Endothelial cell (in vitro differentiated cells): ENCODE measurements around the gene DCK. TPM values are rescaled to one million over a fixed set of nuclear protein-coding genes. Genes with fewer than 3 reads are reported as not detected.

Experiments used
- DNase-seq: peaks from one replicate; pipeline ENCODE4 v3.0.0; 2021; ENCODE audit warnings: low spot score
- H3K27ac Mint-ChIP-seq: one replicate; pipeline ENCODE4 v1.8.0; 2021; ENCODE audit warnings: mixed read lengths, inconsistent platforms; ENCODE audit not compliant: unreplicated experiment
- H3K27me3 Mint-ChIP-seq: one replicate; pipeline ENCODE4 v1.8.0; 2021; ENCODE audit warnings: mild to moderate bottlenecking, moderate library complexity, mixed read lengths, inconsistent platforms; ENCODE audit not compliant: unreplicated experiment
- H3K36me3 Mint-ChIP-seq: one replicate; pipeline ENCODE4 v1.8.0; 2021; ENCODE audit warnings: mild to moderate bottlenecking, low read depth, mixed read lengths, inconsistent platforms; ENCODE audit not compliant: unreplicated experiment
- H3K4me1 Mint-ChIP-seq: one replicate; pipeline ENCODE4 v1.8.0; 2021; ENCODE audit warnings: mild to moderate bottlenecking, mixed read lengths, inconsistent platforms; ENCODE audit not compliant: unreplicated experiment
- H3K4me3 Mint-ChIP-seq: one replicate; pipeline ENCODE4 v1.8.0; 2021; ENCODE audit warnings: mild to moderate bottlenecking, mixed read lengths, inconsistent platforms; ENCODE audit not compliant: unreplicated experiment
- H3K9me3 Mint-ChIP-seq: one replicate; pipeline ENCODE4 v1.8.0; 2021; ENCODE audit warnings: mixed read lengths, inconsistent platforms; ENCODE audit not compliant: unreplicated experiment
- long read RNA-seq: library from polyadenylated mRNA; unstranded; transcript quantifications from one replicate; pipeline ENCODE4 v2.0.0, GENCODE V29; 2020; ENCODE audit not compliant: unreplicated experiment
- total RNA-seq: library from RNA; stranded (reverse); fragmentation: NEBNext Ultra II Directional; extraction: Animal tissue kit (Norgen Biotek cat#: 25700); gene quantifications from one replicate; pipeline ENCODE4 v1.2.1, GENCODE V29; 2021; ENCODE audit not compliant: unreplicated experiment
- TF ChIP-seq, protein P1 (sequence below): fragments of 200-600 bp; sonication (generic); IDR thresholded peaks from one replicate; pipeline ENCODE4 v1.5.0; 2021; ENCODE audit warnings: antibody characterized with exemption; ENCODE audit not compliant: unreplicated experiment

The DCK gene
- total RNA-seq = 17.5 TPM
- long read RNA-seq, transcript DCK-201 (7 exons, 2,716 nt) = major isoform, 15 of 15 reads
- long read RNA-seq, partial matches to known transcripts = 0 of 15 reads
- long read RNA-seq, other reads (novel, unspliced or antisense) = 0 of 15 reads

DNA sequence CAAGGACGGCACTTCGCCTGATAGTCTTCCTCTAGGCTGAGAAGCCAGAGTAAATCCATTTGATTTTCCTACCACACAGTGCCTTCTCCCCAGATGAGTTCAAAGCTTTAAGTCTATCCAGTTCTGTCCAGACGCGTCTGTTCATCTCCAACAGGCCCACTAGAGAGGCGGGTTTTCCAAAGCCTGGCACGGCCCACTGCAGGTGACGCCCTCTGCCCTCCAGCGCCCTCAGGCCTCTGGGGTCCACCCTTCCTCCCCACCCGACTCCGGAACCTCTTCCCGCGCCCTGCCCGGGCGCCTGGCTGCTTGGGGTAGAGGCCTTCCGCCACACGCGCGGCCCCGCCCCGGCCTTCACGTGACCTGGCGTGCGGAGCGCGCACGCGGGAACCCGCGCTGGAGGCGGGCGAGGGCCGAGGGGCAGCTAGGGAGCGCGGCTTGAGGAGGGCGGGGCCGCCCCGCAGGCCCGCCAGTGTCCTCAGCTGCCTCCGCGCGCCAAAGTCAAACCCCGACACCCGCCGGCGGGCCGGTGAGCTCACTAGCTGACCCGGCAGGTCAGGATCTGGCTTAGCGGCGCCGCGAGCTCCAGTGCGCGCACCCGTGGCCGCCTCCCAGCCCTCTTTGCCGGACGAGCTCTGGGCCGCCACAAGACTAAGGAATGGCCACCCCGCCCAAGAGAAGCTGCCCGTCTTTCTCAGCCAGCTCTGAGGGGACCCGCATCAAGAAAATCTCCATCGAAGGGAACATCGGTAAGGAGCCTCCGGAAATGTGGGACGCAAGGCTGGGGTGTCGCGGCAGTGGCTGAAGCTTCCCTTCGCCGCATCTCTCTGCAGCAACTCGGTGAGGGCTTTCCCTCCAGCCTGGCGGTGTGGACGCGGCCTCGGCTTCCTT, at the start of gene DCK:
Gene DCK (plus strand): TSS at position 469 of the 888 bp plus-strand sequence. CDS start 187 bp downstream, at position 656.
- peak; percentile 91 for DNase-seq
- no peaks in the 10 kb centered on the region for H3K9me3 Mint-ChIP-seq
- peak within 1 kb of the TSS; percentile 98 for H3K4me3 Mint-ChIP-seq
- peaks cover 39% of the 10 kb centered on the region for H3K4me1 Mint-ChIP-seq
- peaks cover 1% of the 10 kb centered on the region for H3K36me3 Mint-ChIP-seq
- peak within 1 kb of the TSS; percentile 88 for H3K27ac Mint-ChIP-seq
- H3K27me3 Mint-ChIP-seq = peaks cover 12% of the 10 kb centered on the region
- TF ChIP-seq, protein P1, sequence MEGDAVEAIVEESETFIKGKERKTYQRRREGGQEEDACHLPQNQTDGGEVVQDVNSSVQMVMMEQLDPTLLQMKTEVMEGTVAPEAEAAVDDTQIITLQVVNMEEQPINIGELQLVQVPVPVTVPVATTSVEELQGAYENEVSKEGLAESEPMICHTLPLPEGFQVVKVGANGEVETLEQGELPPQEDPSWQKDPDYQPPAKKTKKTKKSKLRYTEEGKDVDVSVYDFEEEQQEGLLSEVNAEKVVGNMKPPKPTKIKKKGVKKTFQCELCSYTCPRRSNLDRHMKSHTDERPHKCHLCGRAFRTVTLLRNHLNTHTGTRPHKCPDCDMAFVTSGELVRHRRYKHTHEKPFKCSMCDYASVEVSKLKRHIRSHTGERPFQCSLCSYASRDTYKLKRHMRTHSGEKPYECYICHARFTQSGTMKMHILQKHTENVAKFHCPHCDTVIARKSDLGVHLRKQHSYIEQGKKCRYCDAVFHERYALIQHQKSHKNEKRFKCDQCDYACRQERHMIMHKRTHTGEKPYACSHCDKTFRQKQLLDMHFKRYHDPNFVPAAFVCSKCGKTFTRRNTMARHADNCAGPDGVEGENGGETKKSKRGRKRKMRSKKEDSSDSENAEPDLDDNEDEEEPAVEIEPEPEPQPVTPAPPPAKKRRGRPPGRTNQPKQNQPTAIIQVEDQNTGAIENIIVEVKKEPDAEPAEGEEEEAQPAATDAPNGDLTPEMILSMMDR = no peak

DNA sequence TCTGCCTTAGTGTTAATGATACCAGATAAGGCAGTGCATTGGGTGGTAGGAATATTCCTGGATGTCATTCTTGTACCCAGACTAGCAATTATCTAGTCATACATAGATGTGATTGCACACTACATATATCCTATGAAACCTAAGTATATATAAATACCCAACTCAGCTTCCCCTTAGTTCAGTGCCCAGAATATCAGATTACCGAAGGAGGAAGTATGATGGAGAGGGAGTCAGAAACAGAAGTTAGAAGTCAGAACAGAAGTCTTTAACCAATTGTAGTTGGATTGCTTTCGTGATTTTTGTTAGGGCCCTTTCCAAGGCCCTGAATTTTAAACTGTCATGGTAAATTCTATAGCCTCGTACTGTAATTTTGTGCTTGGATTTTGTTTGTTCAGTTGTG, 48.4 kb upstream of the DCK start:
- no peak for DNase-seq
- Mint-ChIP-seq H3K9me3 (no peaks in the 10 kb centered on the region), H3K27ac (peak overlapping the region; percentile 6), H3K4me3 (no peak overlapping the region), H3K27me3 (peaks cover 1% of the 10 kb centered on the region), H3K36me3 (peaks cover 16% of the 10 kb centered on the region), H3K4me1 (peaks cover 23% of the 10 kb centered on the region)
- TF ChIP-seq, protein P1 = no peak

DNA sequence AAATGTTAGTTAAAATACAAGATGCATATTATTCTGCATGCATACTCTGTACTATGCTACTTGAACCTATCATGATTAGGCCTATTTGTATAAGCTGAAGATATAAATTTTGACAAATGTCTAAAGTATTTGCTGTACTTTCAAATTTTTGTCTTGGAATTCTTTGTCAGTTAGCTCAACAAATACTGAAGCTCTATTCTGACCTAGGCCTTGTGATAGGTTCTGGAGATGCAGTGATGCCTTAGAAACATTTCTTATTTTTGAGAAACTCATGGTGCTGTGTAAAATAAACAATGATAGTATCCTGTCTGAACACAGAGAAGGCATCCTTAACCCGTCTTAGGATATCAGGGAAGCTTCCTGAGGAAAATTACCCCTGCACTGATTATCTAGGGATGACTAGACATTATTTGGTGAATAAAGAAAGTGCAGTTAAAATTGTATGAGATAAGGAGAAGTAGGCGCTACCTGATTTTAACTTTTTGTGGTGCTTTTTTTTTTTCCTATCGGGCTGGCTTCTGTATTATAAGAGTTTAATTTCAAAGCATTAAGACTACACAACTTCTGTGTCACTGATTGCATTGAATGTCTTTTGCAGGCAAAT, 47.9 kb upstream of the DCK start:
- no peaks in the 10 kb centered on the region for H3K9me3 Mint-ChIP-seq
- no peak for DNase-seq
- TF ChIP-seq, protein P1 = no peak
- H3K27ac Mint-ChIP-seq = peak overlapping the region; percentile 6
- H3K4me3 Mint-ChIP-seq = no peak overlapping the region
- peaks cover 12% of the 10 kb centered on the region for H3K36me3 Mint-ChIP-seq
- peaks cover 23% of the 10 kb centered on the region for H3K4me1 Mint-ChIP-seq
- H3K27me3 Mint-ChIP-seq = peaks cover 1% of the 10 kb centered on the region

DNA sequence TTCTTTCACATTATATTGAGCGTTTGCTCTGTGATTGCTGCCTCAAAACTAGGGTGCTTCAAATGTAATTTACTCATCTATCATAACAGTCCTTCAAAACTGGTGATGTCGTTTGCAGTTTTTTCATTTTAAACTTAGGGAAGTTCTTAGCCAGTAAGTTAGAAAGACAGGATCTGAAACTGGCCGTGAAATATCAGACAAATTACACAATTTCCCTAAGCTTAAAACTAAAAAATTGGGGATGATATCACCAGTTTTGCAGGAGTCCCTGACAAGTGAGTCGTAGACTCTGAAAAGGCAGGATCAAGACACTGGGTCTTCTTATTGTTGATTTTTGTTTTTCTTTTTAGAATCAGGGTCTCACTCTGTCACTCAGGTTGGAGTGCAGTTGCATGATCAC, 46.5 kb upstream of the DCK start:
- TF ChIP-seq, protein P1 = no peak

More for the DNA sequence above, 46.5 kb upstream of the DCK start:
- Mint-ChIP-seq H3K4me1 (peaks cover 23% of the 10 kb centered on the region), H3K27ac (no peak overlapping the region), H3K9me3 (no peaks in the 10 kb centered on the region), H3K27me3 (no peaks in the 10 kb centered on the region), H3K36me3 (peaks cover 9% of the 10 kb centered on the region), H3K4me3 (no peak overlapping the region)
- DNase-seq = no peak
